Type B pancreatic cell (in vitro differentiated cells): Measurements from ENCODE around the gene MEP1A. TPM values are rescaled to one million over a fixed set of nuclear protein-coding genes. Genes with fewer than 3 reads are reported as not detected.

ENCODE experiments used
- DNase-seq: peaks from one replicate; pipeline ENCODE4 v3.0.0; 2021; ENCODE audit warnings: mixed read lengths; ENCODE audit not compliant: unreplicated experiment; ENCODE audit errors: extremely low spot score
- H3K27ac Mint-ChIP-seq: 2 replicates; pipeline ENCODE4 v1.8.0; 2021; ENCODE audit warnings: mild to moderate bottlenecking, mixed read lengths
- H3K27me3 Mint-ChIP-seq: 2 replicates; pipeline ENCODE4 v1.8.0; 2021; ENCODE audit warnings: mixed read lengths
- H3K36me3 Mint-ChIP-seq: 2 replicates; pipeline ENCODE4 v1.8.0; 2021; ENCODE audit warnings: mixed read lengths
- H3K4me1 Mint-ChIP-seq: one replicate; pipeline ENCODE4 v1.8.0; 2021; ENCODE audit warnings: mixed read lengths; ENCODE audit not compliant: unreplicated experiment
- H3K4me3 Mint-ChIP-seq: 2 replicates; pipeline ENCODE4 v1.8.0; 2021; ENCODE audit warnings: mild to moderate bottlenecking, mixed read lengths
- H3K9me3 Mint-ChIP-seq: 2 replicates; pipeline ENCODE4 v1.8.0; 2021; ENCODE audit warnings: mixed read lengths
- CTCF ChIP-seq: fragments of 200-600 bp; sonication (generic); conservative IDR thresholded peaks from 2 replicates; pipeline ENCODE4 v1.5.0; 2021; ENCODE audit warnings: antibody characterized with exemption, mild to moderate bottlenecking
- total RNA-seq: library from RNA; stranded (reverse); gene quantifications from 2 replicates; pipeline ENCODE4 v1.2.1, GENCODE V29; 2021; ENCODE audit warnings: low replicate concordance

Gene MEP1A
- total RNA-seq, 1 donor from 2014 or later, result 3.6 TPM

GRCh38 chr6:46790355-46790874 lies 2.8 kb upstream of the MEP1A start:
- H3K4me1 Mint-ChIP-seq, result no peaks in the 10 kb centered on the region
- H3K36me3 Mint-ChIP-seq, result no peaks in the 10 kb centered on the region
- no peak overlapping the region for H3K4me3 Mint-ChIP-seq
- H3K27me3 Mint-ChIP-seq, result no peaks in the 10 kb centered on the region
- TF ChIP-seq CTCF, result no peak
- peak overlapping the region; percentile 73 for H3K27ac Mint-ChIP-seq
- no peaks in the 10 kb centered on the region for H3K9me3 Mint-ChIP-seq
- no peak for DNase-seq

GRCh38 chr6:46792635-46793034 lies 554 bp upstream of the MEP1A start:
- Mint-ChIP-seq H3K9me3 (no peaks in the 10 kb centered on the region), H3K27ac (no peak overlapping the region), H3K36me3 (no peaks in the 10 kb centered on the region), H3K27me3 (no peaks in the 10 kb centered on the region), H3K4me3 (no peak overlapping the region), H3K4me1 (no peaks in the 10 kb centered on the region)
- no peak for TF ChIP-seq CTCF
- no peak for DNase-seq

GRCh38 chr6:46794068-46794467 lies 879 bp downstream of the MEP1A start:
- Mint-ChIP-seq H3K4me3 (no peak overlapping the region), H3K27ac (no peak overlapping the region), H3K4me1 (no peaks in the 10 kb centered on the region), H3K36me3 (no peaks in the 10 kb centered on the region), H3K27me3 (no peaks in the 10 kb centered on the region), H3K9me3 (no peaks in the 10 kb centered on the region)
- no peak for TF ChIP-seq CTCF
- DNase-seq, result no peak

- no peak for TF ChIP-seq CTCF
- H3K9me3 Mint-ChIP-seq, result no peaks in the 10 kb centered on the region
- H3K27me3 Mint-ChIP-seq, result no peaks in the 10 kb centered on the region
- no peaks in the 10 kb centered on the region for H3K36me3 Mint-ChIP-seq
- no peak overlapping the region for H3K4me3 Mint-ChIP-seq
- no peak for DNase-seq
- H3K4me1 Mint-ChIP-seq, result no peaks in the 10 kb centered on the region
- H3K27ac Mint-ChIP-seq, result no peak overlapping the region
Measured at GRCh38 chr6:46795816-46796215, 2.6 kb downstream of the MEP1A start.

- H3K36me3 Mint-ChIP-seq, result no peaks in the 10 kb centered on the region
- DNase-seq, result no peak
- H3K4me3 Mint-ChIP-seq, result no peak overlapping the region
- no peaks in the 10 kb centered on the region for H3K4me1 Mint-ChIP-seq
- H3K27ac Mint-ChIP-seq, result no peak overlapping the region
- H3K27me3 Mint-ChIP-seq, result no peaks in the 10 kb centered on the region
- no peaks in the 10 kb centered on the region for H3K9me3 Mint-ChIP-seq
- TF ChIP-seq CTCF, result no peak
Measured at GRCh38 chr6:46796848-46797580, 3.8 kb downstream of the MEP1A start.
